HCT116 (cell line): ENCODE data around the gene SIRT7. TPM values are rescaled to one million over a fixed set of nuclear protein-coding genes. Genes with fewer than 3 reads are reported as not detected.

Experiments
- ATAC-seq: fragments of 200-7000 bp; cut with Tn5 transposase; 2 replicates; pipeline ENCODE4 v1.9.1; 2020; ENCODE audit warnings: mild to moderate bottlenecking, moderate library complexity
- BruUV-seq: library from RNA; stranded (reverse); fragments of 400-500 nt; replicated peaks from 2 replicates; lab custom pipeline; 2021; lab: Mats Ljungman, UMichigan
- CTCF ChIA-PET: fragments of 300-600 bp; sonication (Branson Sonifier 250); formaldehyde crosslinking; loops from one replicate; lab custom pipeline; 2021; ENCODE audit warnings: antibody characterized with exemption; lab: Charles Lee
- POLR2A ChIA-PET: fragments of 300-600, 350-600 bp; sonication (Branson Sonifier 250); formaldehyde crosslinking; loops from one replicate; lab custom pipeline; 2021; ENCODE audit warnings: antibody characterized with exemption; lab: Charles Lee
- RAD21 ChIA-PET, 2 experiments: fragments of 300-600 bp; sonication (Branson Sonifier 250); formaldehyde crosslinking; loops; one replicate each; lab custom pipeline; 2023; ENCODE audit warnings: low total read pairs in 2 of 2; ENCODE audit not compliant: uncharacterized antibody in 2 of 2, unreplicated experiment in 2 of 2, low non-redundant PET in 1 of 2; lab: Charles Lee
- DNase-seq: peaks from one replicate; pipeline ENCODE4 v3.0.0-alpha.2; 2010; ENCODE audit warnings: low read depth, low spot score
- H2AFZ ChIP-seq: fragments of 200-600 bp; shearing (Covaris generic), sonication (generic); 2 replicates; pipeline ENCODE4 v1.6.1; 2017; ENCODE audit warnings: low read depth, mixed run types, mixed read lengths, antibody characterized with exemption, low read length; ENCODE audit not compliant: poor library complexity, severe bottlenecking
- H3K27ac ChIP-seq: 2 replicates; pipeline ENCODE4 v1.5.1; 2012; ENCODE audit warnings: low read depth, low read length
- H3K27me3 ChIP-seq: fragments of 200-600 bp; sonication (generic); 2 replicates; pipeline ENCODE4 v1.6.1; 2016; ENCODE audit warnings: mixed run types, low read length, mixed read lengths; ENCODE audit not compliant: insufficient read depth
- H3K36me3 ChIP-seq, 2 experiments: fragments of 200-500 bp in 1 of 2; fragments of 200-600 bp in 1 of 2; sonication (Bioruptor generic) in 1 of 2; sonication (generic) in 1 of 2; 2 replicates each; pipeline versions ENCODE4 v1.5.1 to v1.6.1; 2014 to 2016; ENCODE audit warnings: low read length in 2 of 2, inconsistent platforms in 1 of 2, mixed read lengths in 1 of 2, mixed run types in 1 of 2; ENCODE audit not compliant: insufficient read depth in 2 of 2, control insufficient read depth in 1 of 2
- H3K4me1 ChIP-seq, 2 experiments: fragments of 200-600 bp in 1 of 2; sonication (generic) in 1 of 2; 2 replicates each; pipeline versions ENCODE4 v1.5.1 to v1.6.1; 2012 to 2017; ENCODE audit warnings: low read length in 2 of 2, inconsistent platforms in 1 of 2, mild to moderate bottlenecking in 1 of 2, mixed read lengths in 1 of 2, mixed run types in 1 of 2, moderate library complexity in 1 of 2; ENCODE audit not compliant: insufficient read depth in 2 of 2, control insufficient read depth in 1 of 2
- H3K4me2 ChIP-seq: fragments of 200-600 bp; sonication (generic); 2 replicates; pipeline ENCODE4 v1.6.1; 2017; ENCODE audit warnings: mixed run types, low read length, mixed read lengths
- H3K4me3 ChIP-seq, 2 experiments: fragments of 200-600 bp in 1 of 2; sonication (generic) in 1 of 2; replicated peaks in 1 of 2; 2 replicates each; pipeline ENCODE4 v1.5.1; 2011 to 2016; ENCODE audit warnings: low read length in 2 of 2, control low read depth in 1 of 2, low read depth in 1 of 2, mild to moderate bottlenecking in 1 of 2, mixed read lengths in 1 of 2, mixed run types in 1 of 2
- H3K79me2 ChIP-seq: fragments of 200-600 bp; sonication (generic); 2 replicates; pipeline ENCODE4 v1.6.1; 2017; ENCODE audit warnings: mild to moderate bottlenecking, mixed run types, low read length, moderate library complexity, mixed read lengths; ENCODE audit not compliant: insufficient read depth
- H3K9ac ChIP-seq: fragments of 200-600 bp; sonication (generic); 2 replicates; pipeline ENCODE4 v1.6.1; 2016; ENCODE audit warnings: low read length, mixed read lengths
- H3K9me2 ChIP-seq: fragments of 200-600 bp; sonication (generic), shearing (Covaris generic); 2 replicates; pipeline ENCODE4 v1.6.1; 2017; ENCODE audit warnings: mixed run types, mild to moderate bottlenecking, moderate library complexity; ENCODE audit not compliant: insufficient read depth
- H3K9me3 ChIP-seq, 2 experiments: fragments of 200-500 bp in 1 of 2; fragments of 200-600 bp in 1 of 2; sonication (Bioruptor generic) in 1 of 2; sonication (generic) in 1 of 2; 2 replicates each; pipeline ENCODE4 v1.6.1; 2014 to 2017; ENCODE audit warnings: low read length in 2 of 2, mixed read lengths in 2 of 2, inconsistent platforms in 1 of 2, low read depth in 1 of 2, mild to moderate bottlenecking in 1 of 2, mixed run types in 1 of 2, moderate library complexity in 1 of 2; ENCODE audit not compliant: control insufficient read depth in 1 of 2, insufficient read depth in 1 of 2
- H4K20me1 ChIP-seq: fragments of 200-600 bp; sonication (generic), shearing (Covaris generic); 2 replicates; pipeline ENCODE4 v1.6.1; 2017; ENCODE audit warnings: mixed run types, mild to moderate bottlenecking, moderate library complexity; ENCODE audit not compliant: insufficient read depth
- CBX3 ChIP-seq: IDR thresholded peaks from 2 replicates; pipeline ENCODE4 v1.6.1; 2012; ENCODE audit warnings: low read depth
- CEBPB ChIP-seq: IDR thresholded peaks from 2 replicates; pipeline ENCODE4 v1.6.1; 2012; ENCODE audit warnings: low read depth
- EGR1 ChIP-seq: IDR thresholded peaks from 2 replicates; pipeline ENCODE4 v1.6.1; 2012; ENCODE audit warnings: low read depth
- FOSL1 ChIP-seq: IDR thresholded peaks from 2 replicates; pipeline ENCODE4 v1.6.1; 2012; ENCODE audit warnings: low read depth
- POLR2AphosphoS5 ChIP-seq: IDR thresholded peaks from 2 replicates; pipeline ENCODE4 v1.6.1; 2011; ENCODE audit warnings: mild to moderate bottlenecking, low read depth, low read length, moderate library complexity
- SIN3A ChIP-seq: IDR thresholded peaks from 2 replicates; pipeline ENCODE4 v1.6.1; 2012; ENCODE audit warnings: low read depth
- SRF ChIP-seq: IDR thresholded peaks from 2 replicates; pipeline ENCODE4 v1.6.1; 2012; ENCODE audit warnings: low read depth
- YY1 ChIP-seq: IDR thresholded peaks from 2 replicates; pipeline ENCODE4 v1.6.1; 2011; ENCODE audit warnings: low read length, low read depth, moderate library complexity, mild to moderate bottlenecking; ENCODE audit not compliant: insufficient replicate concordance; ENCODE audit errors: extremely low read depth
- ZBTB33 ChIP-seq: IDR thresholded peaks from 2 replicates; pipeline ENCODE4 v1.6.1; 2011; ENCODE audit warnings: mild to moderate bottlenecking, low read length, moderate library complexity; ENCODE audit not compliant: insufficient replicate concordance; ENCODE audit errors: extremely low read depth
- ZFX ChIP-seq: fragments of 450-650 bp; IDR thresholded peaks from 2 replicates; pipeline ENCODE4 v1.6.1; 2017
- ZNF274 ChIP-seq: fragments of 200-500 bp; sonication (Bioruptor generic); IDR thresholded peaks from 2 replicates; pipeline ENCODE4 v1.6.1; 2014; ENCODE audit warnings: mild to moderate bottlenecking, low read depth, low read length, inconsistent platforms
- intact Hi-C: fragments of 100-400 bp; cut with micrococcal nuclease; formaldehyde crosslinking; loops from 2 replicates; pipeline ENCODE4 v1.10.0; 2022
- total RNA-seq: library from RNA; stranded (reverse); gene quantifications from one replicate; pipeline ENCODE4 v1.2.1, GENCODE V29; 2021; ENCODE audit not compliant: unreplicated experiment
- TF ChIP-seq, protein P1 (sequence below): IDR thresholded peaks from 2 replicates; pipeline ENCODE4 v1.6.1; 2012
- TF ChIP-seq, protein P2 (sequence below), 3 experiments: fragments of 200-600 bp in 1 of 3; sonication (generic) in 1 of 3; IDR thresholded peaks in 2 of 3; conservative IDR thresholded peaks in 1 of 3; 2 replicates each; pipeline ENCODE4 v1.5.1; 2012 to 2017; ENCODE audit warnings: low read depth in 2 of 3, low read length in 2 of 3, antibody characterized with exemption in 1 of 3, borderline replicate concordance in 1 of 3, control low read depth in 1 of 3, mild to moderate bottlenecking in 1 of 3, mixed read lengths in 1 of 3, mixed run types in 1 of 3, moderate library complexity in 1 of 3; ENCODE audit not compliant: insufficient read depth in 1 of 3

The SIRT7 gene
- total RNA-seq, 1 experiment from 2014 or later, result 62.6 TPM

- Histone ChIP-seq H3K27ac (no peak overlapping the region), H4K20me1 (no peaks in the 10 kb centered on the region), H3K36me3 (no peaks in the 10 kb centered on the region), H3K4me1 (peaks cover 6 to 16% of the 10 kb centered on the region in 2 experiments), H3K4me3 (no peak overlapping the region), H2AFZ (no peak overlapping the region), H3K9me3 (no peaks in the 10 kb centered on the region), H3K9me2 (no peaks in the 10 kb centered on the region), H3K27me3 (no peaks in the 10 kb centered on the region), H3K4me2 (no peak overlapping the region), H3K9ac (no peak overlapping the region), H3K79me2 (no peaks in the 10 kb centered on the region)
- RAD21 ChIA-PET, result interaction anchor here in 1 of 2 experiments (0.8 kb wide), 1 partner anchor 73 kb away, joined by 3 read pairs; no protein-coding TSS in a partner anchor
- DNase-seq (no peak), ATAC-seq (no peak)
- TF ChIP-seq, protein P1, sequence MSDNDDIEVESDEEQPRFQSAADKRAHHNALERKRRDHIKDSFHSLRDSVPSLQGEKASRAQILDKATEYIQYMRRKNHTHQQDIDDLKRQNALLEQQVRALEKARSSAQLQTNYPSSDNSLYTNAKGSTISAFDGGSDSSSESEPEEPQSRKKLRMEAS, result no peak
- TF ChIP-seq POLR2AphosphoS5 (no peak), CBX3 (no peak), ZNF274 (no peak), SRF (no peak), YY1 (no peak), ZFX (no peak), FOSL1 (no peak), EGR1 (no peak), ZBTB33 (no peak), CEBPB (no peak), SIN3A (no peak)
- TF ChIP-seq, protein P2, sequence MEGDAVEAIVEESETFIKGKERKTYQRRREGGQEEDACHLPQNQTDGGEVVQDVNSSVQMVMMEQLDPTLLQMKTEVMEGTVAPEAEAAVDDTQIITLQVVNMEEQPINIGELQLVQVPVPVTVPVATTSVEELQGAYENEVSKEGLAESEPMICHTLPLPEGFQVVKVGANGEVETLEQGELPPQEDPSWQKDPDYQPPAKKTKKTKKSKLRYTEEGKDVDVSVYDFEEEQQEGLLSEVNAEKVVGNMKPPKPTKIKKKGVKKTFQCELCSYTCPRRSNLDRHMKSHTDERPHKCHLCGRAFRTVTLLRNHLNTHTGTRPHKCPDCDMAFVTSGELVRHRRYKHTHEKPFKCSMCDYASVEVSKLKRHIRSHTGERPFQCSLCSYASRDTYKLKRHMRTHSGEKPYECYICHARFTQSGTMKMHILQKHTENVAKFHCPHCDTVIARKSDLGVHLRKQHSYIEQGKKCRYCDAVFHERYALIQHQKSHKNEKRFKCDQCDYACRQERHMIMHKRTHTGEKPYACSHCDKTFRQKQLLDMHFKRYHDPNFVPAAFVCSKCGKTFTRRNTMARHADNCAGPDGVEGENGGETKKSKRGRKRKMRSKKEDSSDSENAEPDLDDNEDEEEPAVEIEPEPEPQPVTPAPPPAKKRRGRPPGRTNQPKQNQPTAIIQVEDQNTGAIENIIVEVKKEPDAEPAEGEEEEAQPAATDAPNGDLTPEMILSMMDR (IDR thresholded peaks at IDR 0.05 in 2 of 3, conservative IDR thresholded peaks at IDR 0.05 in 1 of 3; ENCODE audit: borderline replicate concordance in 1 of 3, insufficient read depth in 1 of 3, low read depth in 2 of 3, low read length in 2 of 3), result no peak
- CTCF ChIA-PET, result interaction anchor here (1.9 kb wide), 1 partner anchor 67 kb away, joined by 8 read pairs; the partner anchor contains the start of genes CENPX and LRRC45
- POLR2A ChIA-PET, result interaction anchor here (0.6 to 2.9 kb wide), 2 partner anchors 12 kb away, joined by 3 to 8 read pairs; no protein-coding TSS in a partner anchor
- no TSS peak for BruUV-seq
- intact Hi-C loops, result no loop called here
Measured at GRCh38 chr17:81955058-81955681, 37.2 kb upstream of the SIRT7 start.
